Activated T-helper 1 cell treated with anti-CD3 and anti-CD28 coated beads, Interleukin-12 subunit alpha, Interleukin-12 subunit beta, Interleukin-2, Interleukin-4 antibody, amounts not matched to agents 30 ng/mL and 10 ng/mL and 1 ng/mL, durations not matched to agents 14 hours and 24 hours and 36 hours (primary cell): ENCODE data around the gene GPR34. TPM values are rescaled to one million over a fixed set of nuclear protein-coding genes. Genes with fewer than 3 reads are reported as not detected.
"Not testable (repeated sequence)": the region's sequence is repeated elsewhere in the genome, so short reads cannot be mapped to it uniquely, and the experiment has no call there.

Source experiments
- DNase-seq: peaks from one replicate; pipeline ENCODE4 v3.0.0; 2021; ENCODE audit warnings: low spot score
- H3K27ac Mint-ChIP-seq: one replicate; pipeline ENCODE4 v1.8.0; 2021; ENCODE audit warnings: mild to moderate bottlenecking, mixed read lengths
- H3K27me3 Mint-ChIP-seq: one replicate; pipeline ENCODE4 v1.8.0; 2022; ENCODE audit warnings: mild to moderate bottlenecking, moderate library complexity, mixed read lengths; ENCODE audit not compliant: insufficient read depth
- H3K36me3 Mint-ChIP-seq: one replicate; pipeline ENCODE4 v1.8.0; 2021; ENCODE audit warnings: low read depth, mixed read lengths
- H3K4me1 Mint-ChIP-seq: one replicate; pipeline ENCODE4 v1.8.0; 2021; ENCODE audit warnings: low read depth, mixed read lengths
- H3K4me3 Mint-ChIP-seq: one replicate; pipeline ENCODE4 v1.8.0; 2021; ENCODE audit warnings: mild to moderate bottlenecking, moderate library complexity, mixed read lengths
- H3K9me3 Mint-ChIP-seq: one replicate; pipeline ENCODE4 v1.8.0; 2021; ENCODE audit warnings: mixed read lengths
- intact Hi-C: fragments of 100-400 bp; cut with micrococcal nuclease; formaldehyde crosslinking; loops from one replicate; pipeline ENCODE4 v1.15.1; 2024
- total RNA-seq: library from RNA; stranded (reverse); gene quantifications from 2 replicates; pipeline ENCODE4 v1.2.3, GENCODE V29; 2022

Gene GPR34
- total RNA-seq, 1 donor from 2014 or later: 1.2 TPM

- H3K4me3 Mint-ChIP-seq: no peak overlapping the region
- H3K36me3 Mint-ChIP-seq: peaks cover 16% of the 10 kb centered on the region
- intact Hi-C loops: loop anchor here (2.0 kb wide), 1 partner anchor 15 kb away; no protein-coding TSS in a partner anchor
- no peak for DNase-seq
- H3K9me3 Mint-ChIP-seq: no peaks in the 10 kb centered on the region
- peaks cover 35% of the 10 kb centered on the region for H3K4me1 Mint-ChIP-seq
- H3K27me3 Mint-ChIP-seq: no peaks in the 10 kb centered on the region
- peak overlapping the region; percentile 64 for H3K27ac Mint-ChIP-seq
Measured at GRCh38 chrX:41705680-41706374, 17.1 kb downstream of the GPR34 start.

DNA sequence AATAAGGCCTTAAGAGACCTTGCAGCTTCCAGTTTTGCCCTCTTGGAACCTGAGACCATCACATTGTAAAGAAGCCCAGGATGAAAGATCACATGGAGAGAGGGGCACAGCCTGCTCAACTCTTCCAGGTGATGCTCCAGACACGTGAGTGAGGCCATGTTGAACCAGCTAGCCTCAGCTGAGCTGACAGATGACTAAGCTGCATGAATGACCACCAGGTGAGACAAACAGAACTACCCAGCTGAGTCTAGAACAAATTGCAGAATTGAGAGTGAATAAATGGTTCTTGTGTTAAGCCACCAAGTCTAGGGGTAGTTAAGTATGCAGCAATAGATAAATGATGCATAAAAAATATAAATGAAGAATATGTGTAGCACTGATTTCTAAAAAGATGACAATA is 18.4 kb downstream of the GPR34 start:
- no peak for DNase-seq
- no peak overlapping the region for H3K4me3 Mint-ChIP-seq
- intact Hi-C loops: no loop called here
- peaks cover 43% of the 10 kb centered on the region for H3K4me1 Mint-ChIP-seq
- H3K27ac Mint-ChIP-seq: no peak overlapping the region
- H3K36me3 Mint-ChIP-seq: peaks cover 16% of the 10 kb centered on the region
- no peaks in the 10 kb centered on the region for H3K9me3 Mint-ChIP-seq
- no peaks in the 10 kb centered on the region for H3K27me3 Mint-ChIP-seq

DNA sequence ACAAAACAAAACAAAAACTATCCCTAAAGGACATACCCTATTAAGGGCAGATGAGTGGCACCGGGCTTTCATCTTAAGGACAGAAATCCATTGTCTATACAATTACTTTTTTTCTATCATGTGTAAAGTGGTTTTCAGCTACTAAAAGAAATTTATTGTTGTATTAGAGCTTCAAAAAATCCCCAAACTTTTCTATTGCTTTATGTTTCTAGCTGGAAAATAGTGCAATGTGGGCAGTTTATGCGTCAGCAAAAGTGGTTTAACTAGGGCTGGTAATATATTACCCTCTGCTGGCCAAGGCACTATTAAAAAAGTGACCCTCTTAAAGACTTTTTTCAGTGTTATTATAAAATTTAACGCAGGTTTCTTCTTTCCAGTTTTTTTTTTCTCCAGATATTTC is 19.7 kb downstream of the GPR34 start:
- intact Hi-C loops: no loop called here
- H3K36me3 Mint-ChIP-seq: peaks cover 16% of the 10 kb centered on the region
- H3K27ac Mint-ChIP-seq: no peak overlapping the region
- H3K4me1 Mint-ChIP-seq: peaks cover 45% of the 10 kb centered on the region
- no peak overlapping the region for H3K4me3 Mint-ChIP-seq
- DNase-seq: no peak
- no peaks in the 10 kb centered on the region for H3K9me3 Mint-ChIP-seq
- H3K27me3 Mint-ChIP-seq: no peaks in the 10 kb centered on the region

DNA sequence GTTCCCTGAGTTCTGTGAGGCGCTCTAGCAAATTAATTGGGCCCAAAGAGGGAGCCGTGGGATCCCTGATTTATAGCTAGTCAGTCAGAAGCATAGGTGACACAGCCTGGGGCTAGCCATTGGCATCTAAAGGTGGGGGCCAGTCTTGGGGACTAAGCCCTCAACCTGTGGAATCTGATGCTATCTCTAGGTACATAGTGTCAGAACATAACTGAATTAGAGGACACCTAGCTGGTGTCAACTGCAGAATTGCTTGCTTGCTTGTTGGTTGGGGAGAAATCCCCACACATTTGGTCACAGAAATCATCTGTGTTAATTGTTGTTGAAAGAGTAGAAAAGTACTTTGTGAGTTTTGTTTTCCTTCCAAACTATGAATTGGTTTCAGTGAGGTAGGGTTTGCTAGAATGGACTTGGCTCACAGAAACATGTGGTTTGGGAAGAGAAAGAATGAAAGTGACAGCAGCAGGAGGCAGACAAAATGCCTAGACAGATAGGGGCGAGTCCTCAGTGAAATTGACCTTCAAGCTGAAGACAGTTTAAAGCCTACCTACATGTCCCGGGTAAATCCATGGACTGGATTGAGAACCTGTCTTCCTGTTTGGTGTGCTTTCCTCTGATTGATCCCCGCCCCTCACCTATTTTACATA is 22.4 kb downstream of the GPR34 start:
- H3K27ac Mint-ChIP-seq: no peak overlapping the region
- H3K9me3 Mint-ChIP-seq: no peaks in the 10 kb centered on the region
- no peak overlapping the region for H3K4me3 Mint-ChIP-seq
- no peak for DNase-seq
- peaks cover 10% of the 10 kb centered on the region for H3K36me3 Mint-ChIP-seq
- H3K27me3 Mint-ChIP-seq: no peaks in the 10 kb centered on the region
- peaks cover 34% of the 10 kb centered on the region for H3K4me1 Mint-ChIP-seq
- intact Hi-C loops: loop anchor here (1.0 kb wide), 1 partner anchor 9 kb away; no protein-coding TSS in a partner anchor

GRCh38 chrX:41716222-41716621 is 27.4 kb downstream of the GPR34 start:
- intact Hi-C loops: no loop called here
- Mint-ChIP-seq H3K9me3 (peaks cover 16% of the 10 kb centered on the region), H3K36me3 (peaks cover 26% of the 10 kb centered on the region), H3K27me3 (no peaks in the 10 kb centered on the region), H3K4me1 (peaks cover 52% of the 10 kb centered on the region), H3K27ac (peak overlapping the region; percentile 79), H3K4me3 (no peak overlapping the region)
- no peak for DNase-seq

- intact Hi-C loops: no loop called here
- Mint-ChIP-seq H3K4me1 (peaks cover 53% of the 10 kb centered on the region), H3K9me3 (peaks cover 20% of the 10 kb centered on the region), H3K4me3 (no peak overlapping the region), H3K27ac (peak overlapping the region; percentile 79), H3K36me3 (peaks cover 26% of the 10 kb centered on the region), H3K27me3 (no peaks in the 10 kb centered on the region)
- DNase-seq: no peak
Measured at GRCh38 chrX:41716767-41717473, 28.1 kb downstream of the GPR34 start.

- Mint-ChIP-seq H3K4me1 (peaks cover 62% of the 10 kb centered on the region), H3K4me3 (no peak overlapping the region), H3K27ac (peak overlapping the region; percentile 55), H3K36me3 (peaks cover 28% of the 10 kb centered on the region), H3K9me3 (peaks cover 23% of the 10 kb centered on the region), H3K27me3 (no peaks in the 10 kb centered on the region)
- intact Hi-C loops: no loop called here
- no peak for DNase-seq
Measured at GRCh38 chrX:41718481-41719235, 29.9 kb downstream of the GPR34 start.

- intact Hi-C loops: loop anchor here (1.0 to 5.0 kb wide), 6 partner anchors 8 to 203 kb away; partner anchors contain the start of gene GPR34
- H3K4me3 Mint-ChIP-seq: peak overlapping the region; percentile 17
- peak overlapping the region; percentile 40 for H3K27ac Mint-ChIP-seq
- not testable (repeated sequence) for H3K27me3 Mint-ChIP-seq, DNase-seq
- H3K9me3 Mint-ChIP-seq: peaks cover 23% of the 10 kb centered on the region
- peaks cover 23% of the 10 kb centered on the region for H3K36me3 Mint-ChIP-seq
- H3K4me1 Mint-ChIP-seq: peaks cover 61% of the 10 kb centered on the region
Measured at GRCh38 chrX:41719610-41720009, 30.8 kb downstream of the GPR34 start.

GRCh38 chrX:41720125-41720779 is 31.5 kb downstream of the GPR34 start:
- Mint-ChIP-seq H3K9me3 (peaks cover 23% of the 10 kb centered on the region), H3K4me1 (peaks cover 61% of the 10 kb centered on the region), H3K36me3 (peaks cover 23% of the 10 kb centered on the region), H3K4me3 (no peak overlapping the region), H3K27ac (peak overlapping the region; percentile 82), H3K27me3 (no peaks in the 10 kb centered on the region)
- peak; percentile 23 for DNase-seq
- intact Hi-C loops: loop anchor here (1.0 to 5.0 kb wide), 6 partner anchors 9 to 202 kb away; partner anchors contain the start of gene GPR34

- Mint-ChIP-seq H3K9me3 (peaks cover 23% of the 10 kb centered on the region), H3K4me1 (peaks cover 51% of the 10 kb centered on the region), H3K4me3 (no peak overlapping the region), H3K27ac (no peak overlapping the region), H3K27me3 (no peaks in the 10 kb centered on the region), H3K36me3 (peaks cover 23% of the 10 kb centered on the region)
- intact Hi-C loops: loop anchor here (2.0 to 5.0 kb wide), 3 partner anchors 13 to 34 kb away; partner anchors contain the start of gene GPR34
- DNase-seq: no peak
Measured at GRCh38 chrX:41721590-41721989, 32.8 kb downstream of the GPR34 start.

DNA sequence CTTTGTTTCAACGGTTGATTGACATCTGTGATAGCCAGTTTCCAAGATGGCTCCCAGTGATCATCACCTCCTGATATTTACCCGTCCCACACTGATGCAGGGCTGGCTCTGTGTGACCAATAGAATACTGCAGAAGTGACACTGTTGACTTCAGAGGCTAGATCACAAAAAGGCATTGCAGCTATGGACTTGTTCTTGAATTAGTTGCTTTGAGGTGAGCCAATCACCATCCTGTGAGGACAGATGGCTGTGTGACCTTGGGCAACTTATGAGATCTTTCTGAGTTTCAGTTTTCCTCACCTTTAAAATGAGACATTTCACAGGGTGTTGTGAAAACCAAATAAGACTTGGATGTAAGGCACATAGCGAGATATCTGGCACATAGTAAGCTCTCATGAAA is 33.4 kb downstream of the GPR34 start:
- H3K36me3 Mint-ChIP-seq: peaks cover 22% of the 10 kb centered on the region
- H3K27ac Mint-ChIP-seq: peak overlapping the region; percentile 11
- no peak for DNase-seq
- no peaks in the 10 kb centered on the region for H3K27me3 Mint-ChIP-seq
- H3K4me3 Mint-ChIP-seq: no peak overlapping the region
- intact Hi-C loops: loop anchor here (5.0 kb wide), 1 partner anchor 35 kb away; the partner anchor contains the start of gene GPR34
- H3K4me1 Mint-ChIP-seq: peaks cover 45% of the 10 kb centered on the region
- H3K9me3 Mint-ChIP-seq: peaks cover 16% of the 10 kb centered on the region
